PC-3 (cell line): ENCODE data around the gene ARMC8.

Experiments used
- CTCF ChIP-seq: fragments of 300-600 bp; sonication (generic); conservative IDR thresholded peaks from 2 replicates; pipeline ENCODE4 v1.5.1; 2017; ENCODE audit warnings: antibody characterized with exemption, low read depth, mild to moderate bottlenecking, low read length
- EZH2 ChIP-seq: fragments of 300-600 bp; sonication (generic); IDR thresholded peaks from one replicate; pipeline ENCODE4 v1.6.1; 2017; ENCODE audit warnings: antibody characterized with exemption, mild to moderate bottlenecking, low read length; ENCODE audit not compliant: unreplicated experiment
- EZH2phosphoT487 ChIP-seq: fragments of 300-600 bp; sonication (generic); IDR thresholded peaks from 2 replicates; pipeline ENCODE4 v1.6.1; 2018; ENCODE audit warnings: mild to moderate bottlenecking, antibody characterized with exemption, low read length, borderline replicate concordance

- TF ChIP-seq CTCF (no peak), EZH2 (no peak), EZH2phosphoT487 (no peak)
Observed at GRCh38 chr3:138256022-138256421, 68.9 kb downstream of the ARMC8 start.
